ENCODE measurements around the gene REV3L. TPM values are rescaled to one million over a fixed set of nuclear protein-coding genes. Genes with fewer than 3 reads are reported as not detected.

Gene REV3L
- total RNA-seq, 2 experiments from 2014 or later, result 20.1 to 27.6 TPM

DNA sequence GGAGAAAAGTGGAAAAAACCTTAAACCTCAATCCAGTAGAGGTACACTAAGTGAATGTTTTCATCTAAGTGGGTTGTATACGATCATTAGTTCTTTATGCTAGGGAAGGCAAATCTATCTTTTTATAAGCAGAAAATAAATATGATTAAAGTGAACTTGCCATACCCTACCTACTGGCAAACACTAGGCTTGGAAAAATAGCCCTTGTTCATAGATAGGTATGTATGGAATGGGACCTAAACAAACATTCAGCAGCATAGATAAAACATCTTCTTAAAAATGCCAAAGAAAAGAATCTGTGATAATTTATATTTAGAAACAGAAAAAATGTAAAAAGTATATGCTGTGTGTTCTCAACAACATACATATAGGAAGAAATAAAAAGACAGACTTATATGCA lies 18.8 kb downstream of the REV3L start:
- ATAC-seq (no peak), DNase-seq (no peak)
- H3K27ac Mint-ChIP-seq, result no peak overlapping the region
- peaks cover 34% of the 10 kb centered on the region for H3K4me1 Mint-ChIP-seq (ENCODE audit: low read depth)
- TF ChIP-seq, protein P1, sequence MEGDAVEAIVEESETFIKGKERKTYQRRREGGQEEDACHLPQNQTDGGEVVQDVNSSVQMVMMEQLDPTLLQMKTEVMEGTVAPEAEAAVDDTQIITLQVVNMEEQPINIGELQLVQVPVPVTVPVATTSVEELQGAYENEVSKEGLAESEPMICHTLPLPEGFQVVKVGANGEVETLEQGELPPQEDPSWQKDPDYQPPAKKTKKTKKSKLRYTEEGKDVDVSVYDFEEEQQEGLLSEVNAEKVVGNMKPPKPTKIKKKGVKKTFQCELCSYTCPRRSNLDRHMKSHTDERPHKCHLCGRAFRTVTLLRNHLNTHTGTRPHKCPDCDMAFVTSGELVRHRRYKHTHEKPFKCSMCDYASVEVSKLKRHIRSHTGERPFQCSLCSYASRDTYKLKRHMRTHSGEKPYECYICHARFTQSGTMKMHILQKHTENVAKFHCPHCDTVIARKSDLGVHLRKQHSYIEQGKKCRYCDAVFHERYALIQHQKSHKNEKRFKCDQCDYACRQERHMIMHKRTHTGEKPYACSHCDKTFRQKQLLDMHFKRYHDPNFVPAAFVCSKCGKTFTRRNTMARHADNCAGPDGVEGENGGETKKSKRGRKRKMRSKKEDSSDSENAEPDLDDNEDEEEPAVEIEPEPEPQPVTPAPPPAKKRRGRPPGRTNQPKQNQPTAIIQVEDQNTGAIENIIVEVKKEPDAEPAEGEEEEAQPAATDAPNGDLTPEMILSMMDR (IDR thresholded peaks at IDR 0.05), result no peak
- H3K4me3 Mint-ChIP-seq, result no peak overlapping the region
- CTCF ChIA-PET, result no interaction called here
- peaks cover 16% of the 10 kb centered on the region for H3K36me3 Mint-ChIP-seq (ENCODE audit: low read depth)
- POLR2A ChIA-PET, result no interaction called here
- H3K9me3 Mint-ChIP-seq, result no peaks in the 10 kb centered on the region
- intact Hi-C loops (cut with micrococcal nuclease), result no loop called here
- H3K27me3 Mint-ChIP-seq, result no peaks in the 10 kb centered on the region

DNA sequence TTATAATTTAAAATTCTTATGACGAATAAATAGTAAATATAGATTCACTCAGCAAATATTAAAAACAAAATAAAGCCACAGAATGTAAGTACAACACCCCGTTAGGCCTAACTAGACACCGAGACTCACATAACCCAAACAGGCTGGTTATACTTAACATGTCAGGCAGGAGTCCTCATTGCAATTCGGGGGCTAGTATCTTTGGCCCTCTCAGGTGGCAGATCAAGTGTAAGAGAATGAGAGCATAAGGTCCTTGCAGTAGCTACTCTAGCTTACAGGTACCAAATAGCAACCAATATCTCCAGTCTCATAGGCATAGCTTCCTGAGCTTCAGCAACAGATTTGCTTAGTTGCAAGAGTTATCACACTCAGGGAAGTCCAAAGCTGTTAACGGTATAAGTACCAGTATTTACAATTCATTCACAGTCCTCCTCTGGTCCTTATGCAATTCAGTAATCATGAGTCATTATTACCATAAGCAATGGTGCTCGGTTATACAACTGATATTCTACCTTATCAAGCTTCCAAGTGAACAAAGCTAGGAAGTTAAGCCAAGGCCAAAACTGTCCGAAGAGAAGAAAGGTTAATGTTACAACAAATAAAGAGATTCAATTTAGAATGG lies 20.1 kb downstream of the REV3L start:
- Mint-ChIP-seq H3K9me3 (peaks cover 9% of the 10 kb centered on the region), H3K27ac (no peak overlapping the region), H3K36me3 (ENCODE audit: low read depth) (peaks cover 26% of the 10 kb centered on the region), H3K4me3 (no peak overlapping the region), H3K4me1 (ENCODE audit: low read depth) (peaks cover 27% of the 10 kb centered on the region), H3K27me3 (no peaks in the 10 kb centered on the region)
- TF ChIP-seq, protein P1 (IDR thresholded peaks at IDR 0.05), result no peak
- ATAC-seq (no peak), DNase-seq (no peak)
- CTCF ChIA-PET, result interaction anchor here (1.0 kb wide), 1 partner anchor 15 kb away, joined by 3 read pairs; no protein-coding TSS in a partner anchor
- intact Hi-C loops (cut with micrococcal nuclease), result no loop called here
- POLR2A ChIA-PET, result interaction anchor here (0.5 kb wide), 1 partner anchor 20 kb away, joined by 3 read pairs; the partner anchor contains the start of gene REV3L

DNA sequence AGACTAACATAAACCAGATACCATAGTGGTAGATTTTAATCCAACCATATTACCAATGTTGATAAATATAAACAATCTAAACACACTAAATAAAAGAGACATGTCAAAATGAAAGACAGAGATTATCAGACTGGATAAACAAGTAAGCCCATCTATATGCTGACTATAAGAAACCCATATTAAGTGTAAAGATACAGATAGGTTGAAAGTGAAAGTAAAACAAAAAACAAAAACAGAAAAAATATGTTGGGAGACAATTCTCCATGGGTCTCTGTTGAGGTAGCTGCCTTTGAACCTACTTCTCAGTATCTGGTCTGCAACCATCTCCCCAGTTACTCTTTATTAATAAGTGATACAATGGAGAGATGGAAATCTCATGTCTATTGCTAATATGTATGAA lies 21.2 kb downstream of the REV3L start:
- peaks cover 9% of the 10 kb centered on the region for H3K9me3 Mint-ChIP-seq
- peaks cover 31% of the 10 kb centered on the region for H3K36me3 Mint-ChIP-seq (ENCODE audit: low read depth)
- TF ChIP-seq, protein P1 (IDR thresholded peaks at IDR 0.05), result no peak
- ChIA-PET CTCF (interaction anchor here (1.0 kb wide), 1 partner anchor 16 kb away, joined by 3 read pairs; no protein-coding TSS in a partner anchor), POLR2A (no interaction called here)
- no peak for DNase-seq
- H3K27me3 Mint-ChIP-seq, result no peaks in the 10 kb centered on the region
- peak overlapping the region; percentile 7 for H3K4me3 Mint-ChIP-seq
- intact Hi-C loops (cut with micrococcal nuclease), result no loop called here
- peak; percentile 51 for ATAC-seq
- H3K27ac Mint-ChIP-seq, result peak overlapping the region; percentile 42
- H3K4me1 Mint-ChIP-seq (ENCODE audit: low read depth), result peaks cover 30% of the 10 kb centered on the region

DNA sequence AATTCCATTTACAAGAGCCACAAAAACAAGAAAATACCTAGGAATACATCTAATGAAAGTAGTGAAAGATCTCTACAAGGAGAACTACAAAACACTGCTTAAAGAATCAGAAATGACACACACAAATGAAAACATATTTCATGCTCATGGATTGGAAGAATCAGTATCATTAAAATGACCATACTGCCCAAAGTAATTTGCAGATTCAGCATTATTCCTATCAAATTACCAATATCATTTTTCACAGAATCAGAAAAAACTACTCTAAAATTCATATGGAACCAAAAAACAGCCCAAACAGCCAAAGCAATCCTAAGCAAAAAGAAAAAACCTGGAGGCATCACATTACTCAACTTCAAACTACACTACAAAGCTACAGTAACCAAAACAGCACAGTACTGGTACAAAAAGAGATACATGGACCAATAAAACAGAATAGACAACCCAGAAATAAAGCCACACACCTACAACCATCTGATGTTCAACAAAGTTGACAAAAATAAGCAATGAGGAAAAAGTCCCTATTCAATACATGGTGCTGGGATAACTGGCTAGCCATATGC lies 24.3 kb downstream of the REV3L start:
- ChIA-PET POLR2A (no interaction called here), CTCF (no interaction called here)
- no peak for DNase-seq
- Mint-ChIP-seq H3K27me3 (no peaks in the 10 kb centered on the region), H3K36me3 (ENCODE audit: low read depth) (peaks cover 34% of the 10 kb centered on the region), H3K27ac (no peak overlapping the region), H3K4me3 (no peak overlapping the region), H3K4me1 (ENCODE audit: low read depth) (peaks cover 31% of the 10 kb centered on the region), H3K9me3 (peaks cover 9% of the 10 kb centered on the region)
- TF ChIP-seq, protein P1 (IDR thresholded peaks at IDR 0.05), result no peak
- no peak for ATAC-seq
- intact Hi-C loops (cut with micrococcal nuclease), result no loop called here

DNA sequence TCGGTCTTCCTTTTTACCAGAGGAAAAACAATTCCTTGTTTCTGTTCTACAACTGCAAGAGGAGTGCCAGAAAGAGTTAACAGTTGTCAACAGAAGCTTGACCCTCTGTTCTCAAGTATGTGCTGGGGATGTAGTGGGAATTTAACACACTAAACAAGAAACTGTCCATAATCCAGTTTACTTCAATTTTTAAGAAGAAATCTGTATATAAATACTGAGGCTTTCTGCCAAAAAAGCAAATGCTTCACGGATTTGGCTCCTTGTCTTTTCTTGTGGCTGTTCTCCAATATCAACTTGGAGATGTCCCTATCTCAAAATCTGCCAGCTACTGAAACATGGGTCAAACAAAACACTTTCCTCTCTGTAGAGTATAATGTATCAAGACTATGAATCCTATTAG lies 26.8 kb downstream of the REV3L start:
- no peak for DNase-seq
- TF ChIP-seq, protein P1 (IDR thresholded peaks at IDR 0.05), result no peak
- H3K4me1 Mint-ChIP-seq (ENCODE audit: low read depth), result peaks cover 16% of the 10 kb centered on the region
- no peak overlapping the region for H3K27ac Mint-ChIP-seq
- no peak for ATAC-seq
- POLR2A ChIA-PET, result no interaction called here
- peaks cover 33% of the 10 kb centered on the region for H3K36me3 Mint-ChIP-seq (ENCODE audit: low read depth)
- H3K4me3 Mint-ChIP-seq, result no peak overlapping the region
- peaks cover 9% of the 10 kb centered on the region for H3K9me3 Mint-ChIP-seq
- intact Hi-C loops (cut with micrococcal nuclease), result no loop called here
- no peaks in the 10 kb centered on the region for H3K27me3 Mint-ChIP-seq
- CTCF ChIA-PET, result no interaction called here

Data from activated CD8-positive, alpha-beta T cell treated with anti-CD3 and anti-CD28 coated beads for 36 hours (primary cell).